GM12878 (cell line): Measurements from ENCODE around the gene CTCFL. TPM values are rescaled to one million over a fixed set of nuclear protein-coding genes. Genes with fewer than 3 reads are reported as not detected.

Experiments used
- ATAC-seq: fragments of 200-7000 bp; cut with Tn5 transposase; 3 replicates; pipeline ENCODE4 v1.9.1; 2020; ENCODE audit warnings: mild to moderate bottlenecking, moderate library complexity
- BruUV-seq: library from RNA; stranded (reverse); fragments of 400-500 nt; replicated peaks from 2 replicates; lab custom pipeline; 2021; lab: Mats Ljungman, UMichigan
- CTCF ChIA-PET: fragments of 300-600 bp; sonication (Branson Sonifier 250); formaldehyde crosslinking; extraction: SDS; loops from one replicate; lab custom pipeline; 2021; ENCODE audit warnings: inconsistent platforms; lab: Yijun Ruan, JAX
- POLR2A ChIA-PET: fragments of 350-600 bp; formaldehyde crosslinking; extraction: SDS; loops from one replicate; lab custom pipeline; 2021; ENCODE audit warnings: inconsistent platforms; lab: Charles Lee
- RAD21 ChIA-PET: fragments of 300-600 bp; sonication (Branson Sonifier 250); formaldehyde crosslinking; loops from one replicate; lab custom pipeline; 2023; ENCODE audit warnings: antibody characterized with exemption; ENCODE audit not compliant: unreplicated experiment; lab: Charles Lee
- SMC1A ChIA-PET: fragments of 300-600 bp; sonication (Branson Sonifier 250); formaldehyde crosslinking; loops from one replicate; lab custom pipeline; 2023; ENCODE audit not compliant: unreplicated experiment, uncharacterized antibody; lab: Charles Lee
- DNase-seq: peaks from one replicate; pipeline ENCODE4 v3.0.0-alpha.2; 2011; ENCODE audit warnings: low read depth, low spot score
- FAIRE-seq: peaks from 3 replicates; lab custom pipeline; 2011; peaks lifted over from hg19 to GRCh38; lab: Jason Lieb, UNC
- H2AFZ ChIP-seq: 2 replicates; pipeline ENCODE4 v1.6.0; 2011; ENCODE audit warnings: low read depth, low read length, control low read depth; ENCODE audit not compliant: control insufficient read depth
- H3K27ac ChIP-seq: 2 replicates; pipeline ENCODE4 v1.5.1; 2011; ENCODE audit warnings: control low read depth; ENCODE audit not compliant: control insufficient read depth, insufficient read depth
- H3K27me3 ChIP-seq, 2 experiments: replicated peaks in 1 of 2; 2 replicates each; pipeline versions ENCODE4 v1.6.0 to v1.6.1; 2011; ENCODE audit warnings: low read length in 1 of 2; ENCODE audit not compliant: control insufficient read depth in 2 of 2, insufficient read depth in 2 of 2
- H3K36me3 ChIP-seq, 2 experiments: 2 replicates each; pipeline ENCODE4 v1.5.1; 2011; ENCODE audit warnings: low read length in 1 of 2; ENCODE audit not compliant: control insufficient read depth in 2 of 2, insufficient read depth in 2 of 2
- H3K4me1 ChIP-seq: 2 replicates; pipeline ENCODE4 v1.6.1; 2011; ENCODE audit warnings: mild to moderate bottlenecking, low read length, moderate library complexity, mixed read lengths; ENCODE audit not compliant: control insufficient read depth, insufficient read depth
- H3K4me2 ChIP-seq: 2 replicates; pipeline ENCODE4 v1.6.0; 2011; ENCODE audit warnings: control low read depth; ENCODE audit not compliant: control insufficient read depth, insufficient read depth
- H3K4me3 ChIP-seq: fragments of 200-600 bp; sonication (generic); 2 replicates; pipeline ENCODE4 v1.5.1; 2016
- H3K79me2 ChIP-seq: 2 replicates; pipeline ENCODE4 v1.6.0; 2011; ENCODE audit warnings: low read length; ENCODE audit not compliant: control insufficient read depth, insufficient read depth
- H3K9ac ChIP-seq: 2 replicates; pipeline ENCODE4 v1.8.0; 2011; ENCODE audit warnings: low read length, control low read depth, mixed read lengths; ENCODE audit not compliant: control insufficient read depth, insufficient read depth
- H3K9me3 ChIP-seq: replicated peaks from 3 replicates; pipeline ENCODE4 v1.5.1; 2011; ENCODE audit warnings: mild to moderate bottlenecking, low read length; ENCODE audit not compliant: control insufficient read depth, insufficient read depth
- H4K20me1 ChIP-seq: 2 replicates; pipeline ENCODE4 v1.6.0; 2011; ENCODE audit not compliant: control insufficient read depth, insufficient read depth
- BHLHE40 ChIP-seq, 2 experiments: fragments of 450-650 bp in 1 of 2; IDR thresholded peaks; 2 replicates each; pipeline ENCODE4 v1.6.1; 2011 to 2017; ENCODE audit warnings: low read depth in 2 of 2, borderline replicate concordance in 1 of 2, improper control_type of control experiment in 1 of 2, low read length in 1 of 2, mild to moderate bottlenecking in 1 of 2
- BRCA1 ChIP-seq: IDR thresholded peaks from 2 replicates; pipeline ENCODE4 v1.6.1; 2011; ENCODE audit warnings: low read depth, low read length, improper control_type of control experiment
- HCFC1 ChIP-seq: fragments of 150-350 bp; IDR thresholded peaks from 2 replicates; pipeline ENCODE4 v1.6.1; 2014; ENCODE audit warnings: low read length
- MTA2 ChIP-seq: fragments of 450-650 bp; IDR thresholded peaks from 2 replicates; pipeline ENCODE4 v1.6.1; 2016; ENCODE audit warnings: low read depth, mild to moderate bottlenecking, moderate library complexity
- SMARCA5 ChIP-seq: fragments of 450-650 bp; IDR thresholded peaks from 2 replicates; pipeline ENCODE4 v1.6.1; 2017; ENCODE audit warnings: mild to moderate bottlenecking
- SRF ChIP-seq, 2 experiments: IDR thresholded peaks; 2 replicates each; pipeline ENCODE4 v1.6.1; 2011; ENCODE audit warnings: low read depth in 2 of 2, low read length in 2 of 2, mild to moderate bottlenecking in 1 of 2, moderate library complexity in 1 of 2
- SUZ12 ChIP-seq: fragments of 200-600 bp; sonication (generic); IDR thresholded peaks from one replicate; pipeline ENCODE4 v1.6.1; 2018; ENCODE audit warnings: antibody characterized with exemption, mild to moderate bottlenecking; ENCODE audit not compliant: unreplicated experiment
- YY1 ChIP-seq: IDR thresholded peaks from 2 replicates; pipeline ENCODE4 v1.6.1; 2011; ENCODE audit warnings: low read depth, mild to moderate bottlenecking, low read length
- ZBED1 ChIP-seq: IDR thresholded peaks from 2 replicates; pipeline ENCODE4 v1.6.1; 2016; ENCODE audit warnings: borderline replicate concordance
- ZNF384 ChIP-seq: IDR thresholded peaks from 2 replicates; pipeline ENCODE4 v1.6.1; 2012; ENCODE audit warnings: low read depth, mild to moderate bottlenecking, low read length, improper control_type of control experiment, borderline replicate concordance
- WGBS: methylation state at CpG from one replicate; pipeline ENCODE4 v1.1.6; 2016; ENCODE audit warnings: low lambda C conversion rate; ENCODE audit not compliant: insufficient replicate concordance, insufficient coverage; ENCODE audit errors: missing lambda C conversion rate; 5-methylcytosine and 5-hydroxymethylcytosine counted together
- in situ Hi-C: fragments of 300-500 bp; cut with MboI; formaldehyde crosslinking; loops from 9 replicates; pipeline ENCODE4 v1.14.3; 2018; ENCODE audit warnings: mixed read lengths
- intact Hi-C: fragments of 100-400 bp; cut with micrococcal nuclease; formaldehyde crosslinking; loops from one replicate; pipeline ENCODE4 v1.14.2; 2022; ENCODE audit not compliant: unreplicated experiment
- polyA plus RNA-seq, 11 experiments: library from polyadenylated mRNA; depleted of rRNA in 4 of 11; unstranded in 6 of 11; stranded (reverse) in 5 of 11; fragments of >200 nt; fragmentation: Nextera tagmentation in 4 of 11; fragmentation: Illumina TruSeq in 1 of 11; extraction: Ambion mirVana in 4 of 11; extraction: Trizol in 1 of 11; gene quantifications; 1 replicate in 1 of 11; 2 replicates in 10 of 11; pipeline versions ENCODE4 v1.2.1 to v1.2.3, GENCODE V29; 2011 to 2016; ENCODE audit warnings: inconsistent platforms in 2 of 11, missing spikeins in 2 of 11, low read depth in 1 of 11
- total RNA-seq, 4 experiments: library from RNA; depleted of rRNA in 3 of 4; stranded (reverse); fragments of >200 nt in 3 of 4; fragmentation: Illumina TruSeq in 1 of 4; extraction: Trizol in 1 of 4; gene quantifications; 2 replicates each; pipeline versions ENCODE4 v1.2.1 to v1.2.3, GENCODE V29; 2013 to 2021
- TF ChIP-seq, protein P1 (sequence below): fragments of 450-650 bp; IDR thresholded peaks from 2 replicates; pipeline ENCODE4 v1.6.1; 2018; ENCODE audit warnings: borderline replicate concordance, mild to moderate bottlenecking; ENCODE audit not compliant: partially characterized antibody

CTCFL gene
- total and polyA plus RNA-seq, 10 of the 15 experiments (the other 5 are each of a cell fraction or from before 2014, with no cell fraction given) = 0.06 to 0.20 (median 0.11) TPM; not detected in 4

DNA sequence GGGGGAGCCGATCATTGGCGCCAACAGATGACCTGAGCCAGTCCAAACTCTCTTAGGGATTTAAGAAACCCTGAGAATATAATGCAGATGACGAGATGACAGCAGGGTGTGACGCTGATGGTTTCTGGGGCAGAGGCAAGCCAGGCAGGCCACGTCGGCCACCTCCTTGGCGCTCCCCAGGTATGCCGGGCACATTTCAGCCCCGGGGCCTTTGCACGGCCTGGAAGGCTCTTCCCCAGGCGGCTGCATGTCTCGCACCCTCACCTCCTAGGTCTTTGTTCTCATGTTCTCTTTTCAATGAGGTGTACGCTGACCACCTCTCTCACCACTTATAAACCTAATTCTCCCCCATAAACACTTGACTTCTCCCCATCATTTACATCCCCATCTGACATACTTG lies 68.8 kb downstream of the CTCFL start:
- intact Hi-C loops = no loop called here
- no TSS peak for BruUV-seq
- TF ChIP-seq ZBED1 (no peak), SMARCA5 (no peak), HCFC1 (no peak), BRCA1 (no peak), SUZ12 (no peak), YY1 (no peak), ZNF384 (no peak), MTA2 (no peak), SRF (IDR thresholded peaks at IDR 0.05; ENCODE audit: low read depth in 2 of 2, low read length in 2 of 2) (no peak), BHLHE40 (IDR thresholded peaks at IDR 0.05; ENCODE audit: borderline replicate concordance in 1 of 2, low read depth in 2 of 2, low read length in 1 of 2) (no peak)
- TF ChIP-seq, protein P1, sequence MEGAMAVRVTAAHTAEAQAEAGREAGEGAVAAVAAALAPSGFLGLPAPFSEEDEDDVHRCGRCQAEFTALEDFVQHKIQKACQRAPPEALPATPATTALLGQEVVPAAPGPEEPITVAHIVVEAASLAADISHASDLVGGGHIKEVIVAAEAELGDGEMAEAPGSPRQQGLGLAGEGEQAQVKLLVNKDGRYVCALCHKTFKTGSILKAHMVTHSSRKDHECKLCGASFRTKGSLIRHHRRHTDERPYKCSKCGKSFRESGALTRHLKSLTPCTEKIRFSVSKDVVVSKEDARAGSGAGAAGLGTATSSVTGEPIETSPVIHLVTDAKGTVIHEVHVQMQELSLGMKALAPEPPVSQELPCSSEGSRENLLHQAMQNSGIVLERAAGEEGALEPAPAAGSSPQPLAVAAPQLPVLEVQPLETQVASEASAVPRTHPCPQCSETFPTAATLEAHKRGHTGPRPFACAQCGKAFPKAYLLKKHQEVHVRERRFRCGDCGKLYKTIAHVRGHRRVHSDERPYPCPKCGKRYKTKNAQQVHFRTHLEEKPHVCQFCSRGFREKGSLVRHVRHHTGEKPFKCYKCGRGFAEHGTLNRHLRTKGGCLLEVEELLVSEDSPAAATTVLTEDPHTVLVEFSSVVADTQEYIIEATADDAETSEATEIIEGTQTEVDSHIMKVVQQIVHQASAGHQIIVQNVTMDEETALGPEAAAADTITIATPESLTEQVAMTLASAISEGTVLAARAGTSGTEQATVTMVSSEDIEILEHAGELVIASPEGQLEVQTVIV = no peak
- ATAC-seq (no peak), DNase-seq (no peak), FAIRE-seq (no peak)
- RAD21 ChIA-PET = no interaction called here
- H3K4me3 ChIP-seq = no peak overlapping the region
- H3K27ac ChIP-seq = no peak overlapping the region
- H3K4me1 ChIP-seq = peaks cover 14% of the 10 kb centered on the region
- POLR2A ChIA-PET = no interaction called here
- H3K27me3 ChIP-seq = no peaks in the 10 kb centered on the region
- no peak overlapping the region for H3K9ac ChIP-seq
- CTCF ChIA-PET = interaction anchor here (0.7 kb wide), 1 partner anchor 42 kb away, joined by 3 read pairs; no protein-coding TSS in a partner anchor
- WGBS = 80% methylated on average over 13 of the region's 13 CpGs
- no peak overlapping the region for H2AFZ ChIP-seq
- no peaks in the 10 kb centered on the region for H3K36me3 ChIP-seq
- H3K79me2 ChIP-seq = no peaks in the 10 kb centered on the region
- no peak overlapping the region for H3K4me2 ChIP-seq
- no peaks in the 10 kb centered on the region for H4K20me1 ChIP-seq
- peaks cover 3% of the 10 kb centered on the region; the same call in 2 of the 3 replicates for H3K9me3 ChIP-seq
- SMC1A ChIA-PET = interaction anchor here (1.4 kb wide), 1 partner anchor 18 kb away, joined by 7 read pairs; no protein-coding TSS in a partner anchor
- in situ Hi-C loops = no loop called here
